ENCODE measurements around the gene DDC.

DDC gene

GRCh38 chr7:50564640-50565558 is at the start of gene DDC:
DDC (minus strand) TSS chr7:50565405; CDS start chr7:50544085, 21,320 bp downstream.
- in situ Hi-C loops (cut with MboI; ENCODE audit: low sequenced_read_pairs): no loop called here

- in situ Hi-C loops (cut with MboI; ENCODE audit: low sequenced_read_pairs): no loop called here
Measured at GRCh38 chr7:50613473-50613872, 48.3 kb upstream of the DDC start.

GRCh38 chr7:50612704-50613103 is 47.5 kb upstream of the DDC start:
- in situ Hi-C loops (cut with MboI; ENCODE audit: low sequenced_read_pairs): no loop called here

DNA sequence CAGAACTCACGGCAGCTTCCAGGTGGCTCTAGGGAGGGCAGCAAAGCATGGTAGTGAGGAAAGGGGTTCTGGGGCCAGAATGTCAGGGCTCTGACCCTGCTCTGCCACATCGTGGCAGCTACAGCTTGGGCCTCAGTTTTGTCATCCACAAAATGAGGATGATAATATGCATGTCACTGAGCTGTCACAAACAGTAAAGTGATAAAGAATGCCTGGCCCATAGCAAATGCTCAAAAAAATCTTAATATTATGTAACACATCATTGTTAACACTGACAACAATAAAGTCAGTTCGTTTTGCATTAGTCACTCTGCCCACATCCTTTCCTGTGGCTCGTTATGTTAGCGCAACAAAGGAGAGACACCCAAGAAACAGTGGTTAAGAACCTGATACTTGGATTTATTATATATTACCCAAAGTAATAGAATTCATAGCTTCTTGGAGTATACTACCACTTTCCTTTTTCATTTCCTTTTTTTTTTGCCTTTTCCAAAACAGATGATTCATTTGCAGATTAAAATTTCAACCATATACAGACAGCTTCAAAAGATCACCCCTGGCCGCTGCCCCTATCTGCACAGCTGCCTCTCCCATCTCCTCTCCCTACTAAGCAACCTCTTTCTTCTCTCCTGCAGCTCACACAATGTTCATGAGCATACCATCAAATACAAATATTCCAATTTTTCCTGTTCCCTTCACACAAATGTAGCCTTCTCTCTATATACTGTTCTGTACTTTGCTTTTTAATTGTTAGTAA is 45.5 kb upstream of the DDC start:
- in situ Hi-C loops (cut with MboI; ENCODE audit: low sequenced_read_pairs): no loop called here

GRCh38 chr7:50608196-50608906 is 43.1 kb upstream of the DDC start:
- in situ Hi-C loops (cut with MboI; ENCODE audit: low sequenced_read_pairs): no loop called here

DNA sequence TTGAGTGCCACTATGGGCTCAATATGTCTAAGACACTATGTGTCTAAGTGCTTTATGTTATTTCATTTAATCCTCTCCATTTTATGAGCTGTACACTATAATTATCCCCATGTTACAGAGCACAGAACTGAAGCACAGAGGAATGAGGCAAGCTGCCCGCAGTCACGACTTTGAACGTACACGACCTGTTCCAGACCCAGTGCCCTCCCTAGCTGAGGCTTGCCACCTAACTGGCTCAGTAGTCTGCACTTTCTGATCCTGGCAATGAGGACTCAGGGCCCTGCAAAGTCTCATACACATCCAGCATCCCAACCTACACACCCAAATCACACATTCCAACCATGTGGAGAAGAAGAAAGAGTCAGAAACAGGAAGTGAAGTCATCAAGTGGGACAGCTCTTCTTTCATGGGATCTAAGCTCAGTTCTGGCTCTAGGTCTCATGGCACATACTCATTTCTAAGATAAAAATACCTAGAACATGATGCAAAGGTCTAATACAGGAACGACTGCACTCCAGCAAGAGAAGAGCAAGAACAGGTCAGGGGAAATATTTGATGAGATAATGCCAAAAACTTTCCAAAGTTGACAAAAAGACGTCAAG is 42.4 kb upstream of the DDC start:
- in situ Hi-C loops (cut with MboI; ENCODE audit: low sequenced_read_pairs): no loop called here

DNA sequence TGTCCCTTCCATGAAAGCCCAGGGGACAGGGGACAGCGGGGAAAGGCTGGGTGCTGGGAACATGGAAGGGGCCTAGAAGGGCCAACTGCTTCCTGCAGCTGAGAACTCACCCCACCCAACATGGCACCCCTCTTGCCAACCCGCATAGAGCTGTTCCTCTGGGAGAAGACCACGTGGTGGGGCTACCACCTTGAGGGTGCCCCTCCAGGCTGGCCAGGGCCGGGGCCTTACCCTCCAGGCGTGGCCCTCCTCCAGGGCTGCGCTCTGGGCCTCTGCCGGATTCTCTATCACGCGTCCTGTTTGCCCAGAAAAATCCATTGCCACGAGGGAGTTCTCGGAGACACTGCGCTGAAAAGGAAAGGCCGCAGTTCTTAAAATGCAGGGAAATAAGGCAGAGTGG is 39.9 kb upstream of the DDC start:
- in situ Hi-C loops (cut with MboI; ENCODE audit: low sequenced_read_pairs): no loop called here

DNA sequence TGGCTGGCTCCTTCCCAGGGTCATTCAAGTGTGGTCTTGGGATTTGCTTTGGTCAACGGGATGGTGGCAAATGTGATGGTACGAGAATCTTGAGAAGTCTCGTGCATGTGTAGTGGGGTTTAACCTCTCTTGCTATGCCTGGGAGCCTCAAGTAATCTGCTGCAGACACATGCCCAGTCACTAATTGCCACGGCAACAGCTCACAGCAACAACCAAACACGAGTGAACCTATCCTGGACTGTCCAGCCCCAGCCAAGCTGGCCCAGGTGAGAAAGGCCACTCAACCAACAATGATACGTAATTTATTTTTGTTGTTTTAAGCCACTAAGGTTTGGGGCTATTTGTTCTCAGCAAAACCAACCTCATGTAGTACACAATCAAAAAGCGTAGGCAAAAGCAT is 38.1 kb upstream of the DDC start:
- in situ Hi-C loops (cut with MboI; ENCODE audit: low sequenced_read_pairs): no loop called here

DNA sequence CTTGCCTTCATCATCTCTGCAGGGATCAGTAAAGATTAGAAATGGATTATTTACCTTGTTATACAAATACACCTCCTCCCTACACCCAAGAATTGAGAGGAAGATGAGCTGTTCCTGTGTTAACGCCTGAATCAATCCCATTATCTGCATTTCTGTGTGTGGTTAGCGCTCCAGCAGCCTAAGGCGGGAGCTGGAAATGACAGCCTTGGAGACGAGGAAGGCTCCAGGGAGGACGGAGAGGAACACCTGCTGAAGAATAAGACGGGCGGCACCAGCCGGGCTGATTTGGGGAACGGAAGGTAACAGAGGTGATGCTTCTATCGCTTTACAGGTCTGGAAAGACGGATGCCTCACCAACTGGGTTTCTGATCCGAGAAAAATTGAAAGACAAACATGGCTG is 34.2 kb upstream of the DDC start:
- in situ Hi-C loops (cut with MboI; ENCODE audit: low sequenced_read_pairs): no loop called here

GRCh38 chr7:50598460-50599343 is 33.5 kb upstream of the DDC start:
- in situ Hi-C loops (cut with MboI; ENCODE audit: low sequenced_read_pairs): no loop called here

GRCh38 chr7:50596484-50596883 is 31.3 kb upstream of the DDC start:
- in situ Hi-C loops (cut with MboI; ENCODE audit: low sequenced_read_pairs): no loop called here

DNA sequence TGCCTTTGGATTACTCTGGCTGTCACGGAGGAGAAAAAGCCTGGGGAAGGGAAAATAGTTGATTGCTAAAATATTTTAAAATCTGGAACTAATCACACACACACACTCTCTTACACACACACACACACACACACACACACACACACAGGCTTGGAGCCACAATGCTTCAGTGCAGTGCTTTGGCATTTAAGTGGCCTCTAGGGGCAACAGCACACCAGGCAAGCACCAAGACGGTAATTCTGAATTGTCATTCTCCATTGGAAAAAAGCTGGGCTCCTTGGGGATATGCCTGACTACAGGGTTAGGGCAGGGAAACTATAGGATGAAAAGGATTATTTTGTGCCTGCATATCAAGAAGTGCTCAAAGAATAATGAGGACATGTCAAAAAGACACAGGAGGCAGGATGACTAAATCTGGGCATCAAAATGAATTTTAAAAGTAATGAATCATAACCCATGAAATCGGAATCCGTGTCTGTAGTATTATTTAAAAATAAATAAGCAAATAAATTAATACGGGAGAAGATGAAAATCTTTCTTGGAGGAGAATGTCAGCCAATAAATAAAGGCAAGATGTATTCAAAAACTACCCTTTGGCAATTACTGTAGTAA is 30.4 kb upstream of the DDC start:
- in situ Hi-C loops (cut with MboI; ENCODE audit: low sequenced_read_pairs): no loop called here

DNA sequence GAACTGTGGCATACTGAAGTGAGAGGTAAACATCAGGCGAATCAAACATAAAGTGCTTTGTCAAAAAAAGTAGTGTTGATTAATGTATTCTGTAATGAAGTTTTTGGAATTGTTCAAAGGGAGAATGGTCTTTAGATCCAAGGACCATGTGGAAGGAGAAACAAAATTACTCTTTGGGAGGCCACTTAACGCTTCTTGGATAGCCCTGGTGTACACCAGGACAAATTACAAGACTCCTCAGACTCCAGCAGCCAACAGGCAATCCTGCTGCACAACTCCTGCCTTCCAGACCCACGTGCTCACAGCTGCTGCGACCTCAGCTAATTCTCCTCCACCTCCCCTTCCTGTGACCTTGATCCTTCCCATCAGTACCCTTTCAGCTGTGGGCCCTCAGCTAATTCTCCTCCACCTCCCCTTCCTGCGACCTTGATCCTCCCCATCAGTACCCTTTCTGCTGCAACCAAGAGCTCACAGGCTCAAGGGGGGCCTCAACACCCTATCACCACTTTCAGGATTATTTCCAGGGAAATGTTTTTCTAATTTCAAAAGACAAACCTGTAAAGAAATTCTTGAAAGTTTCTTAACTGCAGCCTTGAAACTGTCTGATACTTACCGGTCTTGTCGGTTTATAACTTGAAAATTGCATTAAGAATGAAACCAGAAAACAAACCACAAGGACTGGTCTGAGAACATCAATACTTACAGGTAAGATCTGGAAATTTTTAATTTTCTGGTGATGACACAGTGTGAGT is 29.7 kb upstream of the DDC start:
- in situ Hi-C loops (cut with MboI; ENCODE audit: low sequenced_read_pairs): no loop called here

DNA sequence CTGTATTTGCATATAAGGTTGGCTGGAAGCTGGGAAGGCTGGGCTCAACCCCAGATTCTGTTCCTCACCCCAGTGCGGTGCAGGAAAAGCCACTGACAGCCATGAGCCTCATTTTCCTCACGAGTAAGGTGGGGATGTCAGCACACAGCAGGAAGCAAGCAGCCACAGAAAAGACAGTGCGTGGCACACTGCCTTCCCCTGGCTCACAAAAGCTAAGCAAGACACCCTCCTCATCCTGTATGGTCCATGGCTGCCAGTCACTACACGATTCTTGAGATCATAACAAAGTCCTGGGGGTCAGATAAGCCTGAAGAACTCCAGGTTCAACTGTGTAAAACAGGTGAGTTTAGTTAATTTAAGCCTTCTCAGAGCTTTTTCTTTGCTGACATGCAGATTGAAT is 28.9 kb upstream of the DDC start:
- in situ Hi-C loops (cut with MboI; ENCODE audit: low sequenced_read_pairs): no loop called here

GRCh38 chr7:50592940-50593339 is 27.7 kb upstream of the DDC start:
- in situ Hi-C loops (cut with MboI; ENCODE audit: low sequenced_read_pairs): no loop called here

DNA sequence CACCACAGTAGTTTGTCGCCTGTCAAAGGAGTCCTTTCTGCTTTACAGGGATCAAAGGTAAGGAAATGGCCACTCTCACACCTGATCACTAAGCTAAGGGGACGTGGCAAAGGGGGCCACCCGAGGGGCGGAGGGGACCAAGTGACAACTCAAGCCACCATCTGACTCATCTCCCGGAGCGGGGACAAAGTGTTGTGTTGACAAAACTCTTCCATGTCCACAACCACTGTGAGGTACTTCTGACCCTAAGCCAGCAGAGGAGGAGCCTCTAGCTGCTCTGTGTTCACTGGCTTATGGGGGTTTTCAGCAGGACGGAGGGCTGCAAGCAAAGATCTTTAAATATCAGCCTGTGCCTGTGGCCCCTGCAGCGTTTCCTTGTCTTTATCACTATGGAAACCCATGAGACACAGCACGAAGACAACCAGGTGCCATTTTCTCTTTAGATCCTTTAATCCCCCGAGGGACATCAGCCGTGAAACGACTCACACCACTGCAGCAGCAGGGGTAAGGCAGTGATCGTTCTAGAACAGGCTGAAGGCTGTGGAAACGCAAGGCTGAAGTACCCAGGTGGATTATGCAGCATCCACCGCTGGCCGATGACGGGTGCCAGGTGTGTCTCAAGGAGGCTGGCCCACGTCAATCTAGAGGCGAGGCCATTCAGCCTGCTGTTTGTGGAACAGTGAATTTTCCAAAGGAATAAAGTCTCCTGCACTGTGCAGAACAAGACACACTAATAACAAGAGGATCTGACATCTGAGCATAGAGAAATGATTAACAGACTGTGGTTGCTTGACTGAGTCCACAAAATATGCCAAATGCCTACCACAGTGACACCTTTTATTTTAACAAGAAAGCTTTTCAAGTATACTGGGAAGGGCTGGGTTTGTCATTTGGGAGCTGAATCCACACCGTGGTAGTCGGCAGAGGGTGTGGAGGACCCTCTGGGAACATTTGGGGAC is 26.6 kb upstream of the DDC start:
- in situ Hi-C loops (cut with MboI; ENCODE audit: low sequenced_read_pairs): no loop called here

- in situ Hi-C loops (cut with MboI; ENCODE audit: low sequenced_read_pairs): no loop called here
Measured at GRCh38 chr7:50591098-50591479, 25.9 kb upstream of the DDC start.

DNA sequence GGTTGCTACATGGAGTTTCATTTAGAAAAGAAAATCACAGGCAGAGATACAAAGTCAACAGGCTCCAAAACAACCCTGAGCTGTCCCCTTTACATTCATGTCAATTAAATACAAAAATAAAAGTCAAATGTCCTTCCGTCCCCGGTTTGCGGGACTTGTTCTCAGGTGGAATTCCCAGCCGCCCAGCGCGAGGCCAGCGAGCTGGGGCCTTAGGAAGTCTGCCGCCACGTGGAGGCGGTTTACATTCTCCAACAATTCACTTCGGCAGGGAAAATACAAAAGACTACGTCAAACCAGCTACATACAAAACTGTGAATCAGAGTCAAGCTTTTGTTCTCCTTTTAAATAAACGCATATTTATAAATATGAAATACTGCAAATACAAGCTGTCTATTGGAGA is 25.3 kb upstream of the DDC start:
- in situ Hi-C loops (cut with MboI; ENCODE audit: low sequenced_read_pairs): no loop called here
